ENCODE data around the gene DUSP14.
"Not testable (repeated sequence)": the region's sequence is repeated elsewhere in the genome, so short reads cannot be mapped to it uniquely, and the experiment has no call there.

Gene DUSP14, protein sequence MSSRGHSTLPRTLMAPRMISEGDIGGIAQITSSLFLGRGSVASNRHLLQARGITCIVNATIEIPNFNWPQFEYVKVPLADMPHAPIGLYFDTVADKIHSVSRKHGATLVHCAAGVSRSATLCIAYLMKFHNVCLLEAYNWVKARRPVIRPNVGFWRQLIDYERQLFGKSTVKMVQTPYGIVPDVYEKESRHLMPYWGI

DNA sequence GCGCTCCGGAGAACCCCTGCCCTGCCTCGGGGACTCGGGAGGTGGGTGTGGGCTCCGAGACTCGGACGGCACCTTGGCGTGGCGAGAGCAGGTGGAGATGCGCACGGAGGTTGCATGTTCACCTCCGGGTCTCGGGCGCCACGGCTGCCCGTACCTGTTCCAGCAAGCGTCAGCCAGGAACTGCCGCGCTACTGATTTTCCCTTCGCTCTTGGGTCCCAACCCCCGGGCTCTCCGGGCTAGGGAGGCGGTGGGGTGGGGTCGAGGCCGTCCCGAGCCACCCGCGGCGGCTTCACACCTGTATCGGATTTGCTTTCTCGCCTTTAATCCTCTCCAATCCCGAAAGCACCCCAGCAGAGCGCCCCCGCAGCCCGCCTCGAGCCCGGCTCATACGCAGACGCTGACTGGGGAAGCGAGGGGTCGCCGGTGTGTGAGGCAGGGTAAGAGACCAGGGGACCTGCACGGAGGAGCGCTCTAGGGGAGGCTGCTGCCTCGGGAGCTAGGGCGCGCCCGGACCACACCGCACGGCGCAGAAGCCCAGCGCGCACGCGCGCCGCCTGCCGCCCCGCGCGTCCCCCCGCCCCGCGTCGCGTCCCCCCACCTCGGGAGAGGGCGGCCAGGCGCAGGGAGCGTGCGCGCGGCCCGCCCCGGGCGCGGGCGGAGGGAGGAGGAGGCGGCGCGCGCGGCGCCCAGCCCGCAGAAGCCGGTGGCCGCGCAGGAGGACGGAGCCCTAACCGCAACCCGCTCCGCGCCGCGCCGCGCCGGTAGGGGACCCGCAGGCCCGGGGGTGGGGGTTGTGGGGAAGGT is at the start of gene DUSP14:
DUSP14 (plus strand) TSS at position 695 of the 805 bp plus-strand sequence. CDS start 22,382 bp downstream, outside the sequence.
- DNase-seq (ENCODE audit: low spot score) = peak; percentile 87

DNA sequence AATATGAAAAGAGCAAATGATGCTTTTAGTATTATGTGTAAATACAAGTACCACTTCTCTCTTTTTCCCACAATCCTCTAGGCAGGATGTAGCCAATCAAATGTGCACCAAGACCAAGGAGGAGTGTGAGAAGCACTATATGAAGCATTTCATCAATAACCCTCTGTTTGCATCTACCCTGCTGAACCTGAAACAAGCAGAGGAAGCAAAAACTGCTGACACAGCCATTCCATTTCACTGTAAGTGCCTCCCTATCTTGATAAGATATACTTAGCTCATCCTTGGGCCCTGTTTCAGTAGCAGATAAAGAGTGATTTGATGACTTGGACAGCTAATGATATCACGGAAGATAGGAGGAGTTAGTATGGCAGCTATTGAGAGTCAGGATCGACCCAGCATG is 49.3 kb upstream of the DUSP14 start:
- DNase-seq (ENCODE audit: low spot score) = no peak

DNA sequence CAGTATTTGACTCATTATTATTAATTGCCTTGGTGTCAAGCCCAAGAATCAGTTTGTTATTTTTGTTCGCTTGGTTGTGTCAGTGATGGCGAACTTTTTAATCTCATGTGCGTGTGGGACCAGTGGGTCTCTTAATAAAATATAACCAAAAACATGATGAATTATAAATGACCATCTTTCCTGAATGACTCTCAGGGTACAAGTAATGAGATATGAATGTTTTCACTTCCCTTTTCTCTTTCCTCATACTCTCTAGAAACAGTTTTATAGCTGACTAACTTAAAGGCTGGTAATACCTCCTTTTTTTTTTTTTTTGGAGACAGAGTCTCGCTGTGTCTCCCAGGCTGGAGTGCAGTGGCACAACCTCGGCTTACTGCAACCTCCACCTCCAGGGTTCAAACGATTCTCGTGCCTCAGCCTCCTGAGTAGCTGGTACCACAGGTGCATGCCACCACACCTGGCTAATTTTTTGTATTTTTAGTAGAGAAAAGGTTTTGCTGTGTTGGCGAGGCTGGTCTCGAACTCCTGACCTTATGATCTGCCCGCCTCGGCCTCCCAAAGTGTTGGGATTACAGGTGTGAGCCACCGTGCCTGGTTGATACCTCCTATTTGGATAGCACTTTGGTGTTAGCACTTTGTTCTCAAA is 48.2 kb upstream of the DUSP14 start:
- not testable (repeated sequence) for DNase-seq (ENCODE audit: low spot score)

DNA sequence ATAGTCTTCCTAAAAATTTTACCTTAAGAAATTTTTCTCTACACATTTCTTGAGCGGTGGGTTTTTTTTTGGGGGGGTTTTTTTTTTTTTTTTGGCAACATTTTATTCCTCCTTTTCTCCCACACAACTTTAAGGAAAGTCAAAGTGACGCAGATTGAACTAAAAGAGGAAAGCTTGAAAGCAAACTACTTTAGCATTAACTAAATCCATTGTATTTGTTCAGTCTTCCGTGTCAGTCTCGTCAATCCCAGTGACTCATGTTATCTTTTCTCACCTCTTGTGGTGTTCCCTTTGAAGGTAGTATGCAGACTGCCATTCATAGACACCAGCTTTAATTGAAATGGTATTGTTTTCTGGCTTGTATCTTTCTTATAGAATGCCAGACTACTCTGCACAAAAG is 43.7 kb upstream of the DUSP14 start:
- no peak for DNase-seq (ENCODE audit: low spot score)

GRCh38 chr17:37447641-37448040 is 42.0 kb upstream of the DUSP14 start:
- no peak for DNase-seq (ENCODE audit: low spot score)

GRCh38 chr17:37450112-37450511 is 39.6 kb upstream of the DUSP14 start:
- DNase-seq (ENCODE audit: low spot score) = no peak

GRCh38 chr17:37457801-37458200 is 31.9 kb upstream of the DUSP14 start:
- DNase-seq (ENCODE audit: low spot score) = not testable (repeated sequence)

DNA sequence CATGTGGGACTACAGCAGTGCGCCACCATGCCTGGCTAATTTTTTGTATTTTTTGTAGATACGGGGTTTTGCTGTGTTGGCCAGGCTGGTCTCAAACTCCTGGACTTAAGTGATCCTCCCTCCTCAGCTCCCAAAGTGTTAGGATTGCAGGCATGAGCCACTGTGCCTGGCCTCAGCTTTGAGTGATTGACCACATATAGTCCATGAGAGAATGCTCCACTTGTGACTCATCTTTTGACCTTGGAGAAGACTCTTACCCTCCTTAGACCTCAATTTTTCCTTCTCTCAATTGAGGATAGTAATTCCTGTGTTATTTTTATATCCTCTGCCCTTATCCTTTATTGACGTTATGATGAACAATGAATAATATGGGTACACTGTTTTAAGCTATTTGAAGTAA is 30.9 kb upstream of the DUSP14 start:
- DNase-seq (ENCODE audit: low spot score) = no peak

DNA sequence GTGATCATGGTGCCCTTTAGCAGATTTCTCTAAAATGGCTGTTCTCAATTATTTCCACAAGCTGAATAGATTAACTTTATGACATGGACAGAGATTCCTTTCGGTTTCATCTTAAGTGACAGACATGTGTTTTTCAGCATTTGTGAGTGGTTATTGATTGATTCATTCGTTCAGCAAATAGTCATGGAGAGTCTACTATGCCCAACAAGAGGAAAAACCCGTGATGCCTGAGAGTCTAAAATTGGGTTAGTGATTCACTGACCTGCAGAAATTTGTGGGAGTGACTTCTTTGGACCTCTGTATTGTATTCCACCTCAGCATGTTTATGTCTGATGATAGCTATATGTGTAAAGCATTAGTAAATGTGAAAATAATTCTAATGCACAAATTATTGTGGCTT is 28.0 kb upstream of the DUSP14 start:
- DNase-seq (ENCODE audit: low spot score) = no peak

GRCh38 chr17:37462492-37462891 is 27.2 kb upstream of the DUSP14 start:
- DNase-seq (ENCODE audit: low spot score) = no peak

DNA sequence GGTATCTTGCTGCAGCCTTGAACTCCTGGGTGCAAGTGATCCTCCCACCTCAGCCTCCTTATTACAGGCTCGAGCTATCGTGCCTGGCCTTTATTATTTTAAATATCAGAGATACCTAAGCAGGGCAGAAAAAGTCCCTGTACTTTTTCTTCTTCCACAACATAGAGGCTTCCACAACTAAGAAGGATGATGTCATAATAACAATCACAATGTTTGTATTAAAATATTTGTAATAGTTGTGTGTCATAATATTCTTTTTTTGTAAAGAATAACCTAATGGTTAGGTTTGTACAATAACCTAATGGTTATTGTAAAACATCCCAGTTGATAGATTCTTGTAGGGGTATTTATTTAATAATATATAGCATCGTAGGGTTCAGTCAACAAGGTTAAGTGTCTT is 26.7 kb upstream of the DUSP14 start:
- no peak for DNase-seq (ENCODE audit: low spot score)

DNA sequence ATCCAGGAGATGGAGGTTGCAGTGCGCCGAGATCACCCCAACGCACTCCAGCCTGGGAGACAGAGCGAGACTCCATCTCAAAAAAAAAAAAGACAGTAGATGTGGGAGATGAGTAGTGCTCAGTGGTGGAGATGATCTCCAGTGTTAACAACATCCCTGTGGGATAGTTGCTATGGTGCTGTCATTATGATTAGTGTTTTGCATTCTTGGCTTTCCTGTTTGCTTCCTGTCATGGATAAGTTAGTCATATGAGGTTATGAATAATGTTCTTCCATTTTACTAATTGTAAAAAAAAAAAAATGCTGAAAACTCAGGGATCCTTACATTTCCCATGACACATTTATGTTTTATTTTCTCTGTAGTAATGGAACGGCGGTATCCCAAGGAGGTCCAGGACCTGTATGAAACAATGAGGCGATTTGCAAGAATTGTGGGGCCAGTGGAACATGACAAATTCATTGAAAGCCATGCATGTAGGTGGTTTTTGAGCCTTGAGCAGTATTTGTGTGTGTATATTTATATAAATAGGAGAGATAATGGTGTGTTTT is 24.5 kb upstream of the DUSP14 start:
- DNase-seq (ENCODE audit: low spot score) = no peak

DNA sequence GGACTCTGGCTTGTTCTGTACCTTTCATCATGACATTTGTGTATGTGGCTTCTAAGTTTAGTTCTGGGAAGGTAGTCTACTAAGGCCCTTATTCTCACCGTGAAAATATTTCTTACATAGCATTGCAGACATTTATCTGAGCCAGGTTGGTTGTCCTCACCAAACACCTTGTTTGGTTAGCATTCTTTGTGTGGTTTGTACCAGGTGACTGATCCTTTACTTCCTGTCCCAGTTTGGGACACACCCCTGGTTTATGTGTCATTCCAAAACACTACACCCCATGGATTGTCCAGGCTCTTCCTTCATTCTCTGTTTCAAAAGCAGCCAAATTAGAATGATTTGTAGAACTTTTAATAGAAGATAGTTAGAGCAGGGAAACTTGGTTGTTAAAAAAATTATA is 23.2 kb upstream of the DUSP14 start:
- no peak for DNase-seq (ENCODE audit: low spot score)

GRCh38 chr17:37470181-37470580 is 19.5 kb upstream of the DUSP14 start:
- DNase-seq (ENCODE audit: low spot score) = no peak

DNA sequence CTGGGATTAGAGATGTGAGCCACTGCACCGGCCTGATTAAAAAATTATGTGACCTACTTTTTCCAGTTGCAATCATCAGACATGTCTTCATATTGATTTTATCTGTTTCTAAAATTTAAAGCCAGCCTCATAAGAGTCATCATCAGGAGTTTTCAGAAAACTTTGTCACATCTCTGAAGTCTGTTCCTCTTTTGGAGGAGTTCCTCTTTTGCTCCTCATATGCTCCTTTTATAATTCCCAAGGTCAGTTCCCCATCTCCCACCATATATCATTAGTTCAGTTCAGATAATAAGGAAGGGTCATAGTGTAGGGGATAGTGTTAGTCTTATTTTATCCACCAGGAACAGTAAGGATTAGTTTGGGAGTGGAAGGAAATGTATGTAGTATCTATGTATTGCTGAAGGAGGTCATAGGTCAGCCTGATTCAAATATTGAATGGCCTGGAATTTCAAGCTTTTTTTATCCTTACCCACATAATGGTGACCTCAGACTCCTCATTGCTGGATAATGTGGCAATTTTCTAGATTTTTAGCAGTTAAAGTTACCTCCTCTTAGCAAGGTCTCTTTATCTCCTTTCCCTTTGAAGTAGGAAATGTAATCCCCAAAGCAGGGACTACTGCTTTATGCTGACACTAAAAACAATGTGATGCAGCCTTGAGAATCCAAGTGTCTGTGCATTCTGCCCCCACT is 13.8 kb upstream of the DUSP14 start:
- DNase-seq (ENCODE audit: low spot score) = no peak

GRCh38 chr17:37476431-37477120 is 13.1 kb upstream of the DUSP14 start:
- no peak for DNase-seq (ENCODE audit: low spot score)

DNA sequence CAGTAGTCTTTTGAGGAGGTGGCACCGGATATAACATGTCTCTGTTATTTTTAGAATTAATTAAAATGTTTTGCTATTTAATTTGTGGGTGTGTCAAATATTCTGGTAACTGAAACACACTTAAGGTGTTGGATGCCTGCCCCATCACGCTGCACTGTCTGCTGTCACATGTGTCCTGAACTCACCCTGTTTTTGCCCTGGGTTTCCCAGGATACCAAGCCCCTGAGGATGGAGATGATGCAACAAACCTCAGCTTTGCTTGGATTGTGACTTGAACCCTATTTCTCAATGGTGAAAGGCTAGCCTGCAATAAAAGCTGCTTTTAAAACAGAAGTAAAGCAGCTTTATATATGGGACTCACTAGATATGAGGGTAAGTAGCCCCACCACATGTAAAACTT is 11.5 kb upstream of the DUSP14 start:
- DNase-seq (ENCODE audit: low spot score) = no peak

DNA sequence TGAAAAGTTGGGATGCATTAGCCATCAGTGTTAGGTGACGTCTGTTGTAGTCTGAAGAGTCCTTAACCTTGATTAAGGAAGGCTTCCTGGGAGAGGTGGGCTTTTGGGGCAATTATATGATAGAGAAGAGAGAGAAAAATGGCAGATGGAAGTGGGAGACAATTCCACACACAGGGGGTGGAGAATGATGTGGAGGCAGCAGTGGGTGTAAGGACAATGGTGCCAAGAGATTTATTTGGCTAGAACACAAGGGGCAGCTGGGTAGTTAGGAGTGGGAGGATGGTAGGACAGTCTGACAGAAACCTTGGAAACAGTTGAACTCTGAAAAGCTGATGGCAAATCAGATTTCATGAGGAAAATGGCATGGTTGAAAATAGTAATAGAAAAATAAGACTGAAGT is 10.7 kb upstream of the DUSP14 start:
- DNase-seq (ENCODE audit: low spot score) = no peak

- no peak for DNase-seq (ENCODE audit: low spot score)
Observed at GRCh38 chr17:37480427-37480826, 9.3 kb upstream of the DUSP14 start.

- DNase-seq (ENCODE audit: low spot score) = no peak
Observed at GRCh38 chr17:37481001-37481665, 8.6 kb upstream of the DUSP14 start.
